ENCODE measurements around the gene DECR2. TPM values are rescaled to one million over a fixed set of nuclear protein-coding genes. Genes with fewer than 3 reads are reported as not detected.

Gene DECR2
- total RNA-seq, 1 experiment from 2014 or later = 17.1 TPM

- TF ChIP-seq MAX (IDR thresholded peaks at IDR 0.05) (no peak), EZH2phosphoT487 (IDR thresholded peaks at IDR 0.05; ENCODE audit: borderline replicate concordance) (no peak), POLR2A (IDR thresholded peaks at IDR 0.05; ENCODE audit: borderline replicate concordance, extremely low read depth, insufficient read depth, insufficient read length) (no peak), SIN3A (IDR thresholded peaks at IDR 0.05; ENCODE audit: low read depth) (no peak), ZFX (IDR thresholded peaks at IDR 0.05) (no peak), EZH2 (IDR thresholded peaks at IDR 0.05) (no peak), EGR1 (IDR thresholded peaks at IDR 0.05; ENCODE audit: low read depth) (no peak), RAD21 (IDR thresholded peaks at IDR 0.05; ENCODE audit: low read depth) (no peak), SRF (IDR thresholded peaks at IDR 0.05; ENCODE audit: low read depth) (no peak), JUND (IDR thresholded peaks at IDR 0.05) (no peak), CEBPB (IDR thresholded peaks at IDR 0.05; ENCODE audit: low read depth) (no peak), TCF7L2 (IDR thresholded peaks at IDR 0.05; ENCODE audit: borderline replicate concordance, extremely low read depth, insufficient read depth, insufficient read length) (no peak)
These were observed 22.9 kb upstream of the DECR2 start (continued) for GRCh38 chr16:378821-379182.

GRCh38 chr16:379183-379960 is 22.3 kb upstream of the DECR2 start:
- RAD21 ChIA-PET (ENCODE audit: low non-redundant PET in 1 of 2, low total read pairs in 2 of 2, uncharacterized antibody in 2 of 2, unreplicated experiment in 2 of 2) = no interaction called here
- Histone ChIP-seq H3K4me3 (replicated peaks in 1 of 2; ENCODE audit: low read depth in 1 of 2, low read length in 2 of 2) (no peak overlapping the region), H3K27ac (ENCODE audit: low read depth, low read length) (peak overlapping the region; percentile 32; the same call in 1 of the 2 replicates), H3K4me1 (ENCODE audit: control insufficient read depth in 1 of 2, insufficient read depth in 2 of 2, low read length in 2 of 2) (peaks cover 6 to 18% of the 10 kb centered on the region in 2 experiments; a peak in 3 of 4 replicates), H3K4me2 (ENCODE audit: low read length) (no peak overlapping the region), H3K9me2 (ENCODE audit: insufficient read depth) (no peaks in the 10 kb centered on the region), H3K27me3 (ENCODE audit: insufficient read depth, low read length) (no peaks in the 10 kb centered on the region), H3K9me3 (ENCODE audit: control insufficient read depth in 1 of 2, insufficient read depth in 1 of 2, low read depth in 1 of 2, low read length in 2 of 2) (no peaks in the 10 kb centered on the region), H2AFZ (ENCODE audit: low read depth, low read length, poor library complexity, severe bottlenecking) (no peak overlapping the region), H3K79me2 (ENCODE audit: insufficient read depth, low read length) (peaks cover 7% of the 10 kb centered on the region; the same call in 1 of the 2 replicates), H3K9ac (ENCODE audit: low read length) (no peak overlapping the region), H4K20me1 (ENCODE audit: insufficient read depth) (no peaks in the 10 kb centered on the region), H3K36me3 (ENCODE audit: control insufficient read depth in 1 of 2, insufficient read depth in 2 of 2, low read length in 2 of 2) (no peaks in the 10 kb centered on the region)
- intact Hi-C loops (cut with micrococcal nuclease) = no loop called here
- DNase-seq (ENCODE audit: low read depth, low spot score) (no peak), ATAC-seq (peak; percentile 26)
- CTCF ChIA-PET = no interaction called here
- BruUV-seq (replicated peaks) = no TSS peak
- POLR2A ChIA-PET = no interaction called here
- TF ChIP-seq POLR2A (IDR thresholded peaks at IDR 0.05; ENCODE audit: borderline replicate concordance, extremely low read depth, insufficient read depth, insufficient read length) (no peak), EZH2phosphoT487 (IDR thresholded peaks at IDR 0.05; ENCODE audit: borderline replicate concordance) (no peak), YY1 (IDR thresholded peaks at IDR 0.05; ENCODE audit: extremely low read depth, insufficient replicate concordance, low read depth, low read length) (no peak), EZH2 (IDR thresholded peaks at IDR 0.05) (no peak), ZBTB33 (IDR thresholded peaks at IDR 0.05; ENCODE audit: extremely low read depth, insufficient replicate concordance, low read length) (no peak), ELF1 (IDR thresholded peaks at IDR 0.05; ENCODE audit: borderline replicate concordance, low read depth) (no peak), POLR2AphosphoS5 (IDR thresholded peaks at IDR 0.05; ENCODE audit: low read depth, low read length) (no peak), SIN3A (IDR thresholded peaks at IDR 0.05; ENCODE audit: low read depth) (no peak), RAD21 (IDR thresholded peaks at IDR 0.05; ENCODE audit: low read depth) (no peak), REST (IDR thresholded peaks at IDR 0.05; ENCODE audit: low read depth) (no peak), MAX (IDR thresholded peaks at IDR 0.05) (no peak), ZNF274 (IDR thresholded peaks at IDR 0.05; ENCODE audit: low read depth, low read length) (no peak)
